Mucosa of descending colon (tissue), 3 donors: ENCODE data around the gene ANKS1B. TPM values are rescaled to one million over a fixed set of nuclear protein-coding genes. Genes with fewer than 3 reads are reported as not detected.

Source experiments
- ATAC-seq: fragments of 200-7000 bp; cut with Tn5 transposase; one replicate; pipeline ENCODE4 v1.9.1; 2020; ENCODE audit warnings: mild to moderate bottlenecking, moderate library complexity
- DNase-seq, 3 donors: peaks; one replicate each; pipeline ENCODE4 v3.0.0-alpha.2; 2020
- H3K36me3 ChIP-seq: fragments of 200-600 bp; one replicate; pipeline ENCODE4 v1.8.0; 2021; ENCODE audit warnings: low read depth, mild to moderate bottlenecking
- H3K4me1 ChIP-seq: fragments of 200-600 bp; one replicate; pipeline ENCODE4 v1.8.0; 2021; ENCODE audit warnings: low read depth, mild to moderate bottlenecking
- H3K4me3 ChIP-seq: fragments of 200-600 bp; one replicate; pipeline ENCODE4 v1.8.0; 2021; ENCODE audit warnings: mild to moderate bottlenecking
- H3K9me3 ChIP-seq: fragments of 200-600 bp; one replicate; pipeline ENCODE4 v1.8.0; 2021; ENCODE audit warnings: mild to moderate bottlenecking
- intact Hi-C, 2 donors: fragments of 100-400 bp; cut with DNase I in 1 of 2; cut with micrococcal nuclease in 1 of 2; formaldehyde crosslinking; loops; one replicate each; pipeline versions ENCODE4 v1.11.0 to v1.11.1; 2022; cut with DNase I, micrococcal nuclease
- total RNA-seq, 3 donors: library from RNA; stranded (reverse); fragmentation: NEBNext Ultra II Directional in 2 of 3; extraction: Animal tissue kit (Norgen Biotek cat#: 25700) in 2 of 3; gene quantifications; one replicate each; pipeline versions ENCODE4 v1.2.1 to v1.2.4, GENCODE V29; 2021 to 2023
- TF ChIP-seq, protein P1 (sequence below): fragments of 200-600 bp; IDR thresholded peaks from one replicate; pipeline ENCODE4 v1.8.0; 2022; ENCODE audit warnings: antibody characterized with exemption, mild to moderate bottlenecking
- donor health status: DM: no; HTN: no; CAD: no; lungs with moderate emphysema.
- donor health status: DM: no; HTN: no; CAD: no.
- donor health status: DM: no; HTN: yes; CAD: no.

The ANKS1B gene
- total RNA-seq, 3 donors from 2014 or later, result 1.1 to 22.2 (median 2.3) TPM

DNA sequence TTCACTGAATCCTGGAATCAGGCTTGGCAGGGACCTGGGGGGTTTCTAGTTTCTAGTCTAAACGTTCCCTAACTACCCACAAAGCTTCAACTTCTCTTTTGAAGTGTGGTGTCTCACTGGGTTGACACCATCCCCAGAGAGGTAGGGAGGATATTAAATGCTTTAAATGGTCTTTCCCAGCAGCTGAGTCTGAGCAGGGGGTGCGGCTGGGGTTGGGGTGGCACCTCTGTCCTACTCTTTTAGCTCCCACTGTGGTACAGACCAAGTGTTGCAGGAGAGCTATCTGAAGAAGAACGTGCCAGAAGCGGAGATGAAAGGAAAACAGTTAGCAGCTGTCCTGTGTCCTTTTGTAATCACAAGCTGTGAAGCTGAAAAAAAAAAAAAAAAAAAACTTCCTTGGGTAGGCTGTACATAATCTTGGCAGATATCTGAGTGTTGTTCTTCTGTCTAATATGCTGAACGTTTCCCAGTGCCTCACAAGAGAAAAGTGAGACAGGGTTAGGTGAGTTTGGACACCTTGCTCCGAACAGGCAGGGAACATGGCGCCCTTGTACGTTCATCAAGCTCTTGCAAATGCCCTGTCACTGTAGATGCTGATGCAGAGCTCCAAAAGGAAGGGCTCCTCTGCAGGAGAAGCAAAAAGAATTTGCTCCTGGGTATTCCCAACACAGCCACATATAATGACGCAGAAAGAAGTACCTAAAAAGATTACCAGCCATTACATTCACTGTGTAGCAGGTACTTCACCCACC, 892.5 kb downstream of the ANKS1B start:
- ATAC-seq (no peak), DNase-seq (no peak)
- Histone ChIP-seq H3K4me1 (no peaks in the 10 kb centered on the region), H3K4me3 (no peak overlapping the region), H3K9me3 (no peaks in the 10 kb centered on the region), H3K36me3 (no peaks in the 10 kb centered on the region)
- TF ChIP-seq, protein P1, sequence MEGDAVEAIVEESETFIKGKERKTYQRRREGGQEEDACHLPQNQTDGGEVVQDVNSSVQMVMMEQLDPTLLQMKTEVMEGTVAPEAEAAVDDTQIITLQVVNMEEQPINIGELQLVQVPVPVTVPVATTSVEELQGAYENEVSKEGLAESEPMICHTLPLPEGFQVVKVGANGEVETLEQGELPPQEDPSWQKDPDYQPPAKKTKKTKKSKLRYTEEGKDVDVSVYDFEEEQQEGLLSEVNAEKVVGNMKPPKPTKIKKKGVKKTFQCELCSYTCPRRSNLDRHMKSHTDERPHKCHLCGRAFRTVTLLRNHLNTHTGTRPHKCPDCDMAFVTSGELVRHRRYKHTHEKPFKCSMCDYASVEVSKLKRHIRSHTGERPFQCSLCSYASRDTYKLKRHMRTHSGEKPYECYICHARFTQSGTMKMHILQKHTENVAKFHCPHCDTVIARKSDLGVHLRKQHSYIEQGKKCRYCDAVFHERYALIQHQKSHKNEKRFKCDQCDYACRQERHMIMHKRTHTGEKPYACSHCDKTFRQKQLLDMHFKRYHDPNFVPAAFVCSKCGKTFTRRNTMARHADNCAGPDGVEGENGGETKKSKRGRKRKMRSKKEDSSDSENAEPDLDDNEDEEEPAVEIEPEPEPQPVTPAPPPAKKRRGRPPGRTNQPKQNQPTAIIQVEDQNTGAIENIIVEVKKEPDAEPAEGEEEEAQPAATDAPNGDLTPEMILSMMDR, result no peak
- intact Hi-C loops, result no loop called here

- no peak for DNase-seq
- ATAC-seq, result no peak
- intact Hi-C loops, result no loop called here
These were observed 897.5 kb downstream of the ANKS1B start for GRCh38 chr12:99087278-99087677.

DNA sequence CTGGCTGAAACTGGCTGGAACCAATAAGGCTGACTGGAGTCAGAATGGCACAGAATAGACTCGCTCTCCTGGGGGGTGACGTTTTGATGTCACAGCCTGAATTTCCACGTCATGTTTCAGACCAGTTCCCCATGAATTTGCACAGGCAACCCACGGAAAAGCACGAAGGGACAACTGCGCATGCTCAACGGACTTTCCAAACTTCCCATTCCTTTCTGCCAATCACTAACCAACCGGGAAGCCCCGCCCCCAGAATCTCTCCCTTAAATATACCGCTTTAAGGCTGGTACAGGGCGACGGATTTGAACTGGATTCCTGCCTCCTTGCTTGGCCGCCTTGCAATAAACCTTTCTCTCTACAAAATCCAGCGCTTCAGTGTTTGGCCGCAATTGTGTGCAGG, 904.9 kb downstream of the ANKS1B start:
- H3K4me1 ChIP-seq, result no peaks in the 10 kb centered on the region
- H3K9me3 ChIP-seq, result no peaks in the 10 kb centered on the region
- no peak overlapping the region for H3K4me3 ChIP-seq
- no peak for DNase-seq
- ATAC-seq, result no peak
- intact Hi-C loops, result no loop called here
- H3K36me3 ChIP-seq, result no peaks in the 10 kb centered on the region
- TF ChIP-seq, protein P1, result no peak

More at GRCh38 chr12:99087278-99087677, 897.5 kb downstream of the ANKS1B start:
- TF ChIP-seq, protein P1, result no peak
- Histone ChIP-seq H3K36me3 (no peaks in the 10 kb centered on the region), H3K4me3 (no peak overlapping the region), H3K4me1 (no peaks in the 10 kb centered on the region), H3K9me3 (no peaks in the 10 kb centered on the region)

DNA sequence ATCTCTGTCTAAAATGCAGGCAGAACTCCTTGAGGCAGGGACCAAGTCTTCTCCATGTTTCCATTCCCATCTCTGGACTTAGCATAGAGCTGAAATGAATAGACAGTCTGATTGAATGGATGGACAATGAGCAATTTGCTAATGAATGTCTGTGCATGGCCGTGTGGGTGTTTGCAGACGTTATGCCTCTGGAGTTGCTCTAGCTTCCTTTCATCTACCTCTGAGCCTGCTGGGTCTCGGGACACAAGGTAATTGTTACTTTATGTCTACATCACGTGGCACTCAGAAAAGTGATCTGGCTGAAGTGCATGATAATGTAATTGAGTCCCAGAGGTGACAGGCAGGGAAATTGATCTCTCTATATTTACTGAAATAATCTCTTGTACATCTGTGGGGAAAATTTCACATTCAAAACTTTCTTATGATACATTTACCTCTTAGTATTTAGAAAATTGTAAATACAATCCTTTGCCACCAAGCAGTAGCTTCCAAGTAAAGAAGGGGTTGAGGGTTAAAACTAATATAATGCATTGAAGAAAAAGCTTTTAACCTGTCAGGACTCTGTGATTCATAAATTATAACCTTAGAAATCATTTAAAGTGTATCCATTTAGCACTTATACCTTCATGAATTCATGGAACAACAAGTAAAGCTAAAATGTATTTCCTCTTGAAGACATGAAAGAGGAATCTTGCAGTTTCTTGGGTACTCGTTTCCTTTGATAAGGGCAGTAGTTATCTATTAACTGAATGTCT, 915.6 kb downstream of the ANKS1B start:
- Histone ChIP-seq H3K4me1 (no peaks in the 10 kb centered on the region), H3K4me3 (no peak overlapping the region), H3K9me3 (no peaks in the 10 kb centered on the region), H3K36me3 (no peaks in the 10 kb centered on the region)
- intact Hi-C loops, result no loop called here
- ATAC-seq (no peak), DNase-seq (no peak)
- TF ChIP-seq, protein P1, result no peak

GRCh38 chr12:99067171-99067785, 917.5 kb downstream of the ANKS1B start:
- ATAC-seq (no peak), DNase-seq (no peak)
- H3K4me1 ChIP-seq, result no peaks in the 10 kb centered on the region
- H3K9me3 ChIP-seq, result no peaks in the 10 kb centered on the region
- TF ChIP-seq, protein P1, result no peak
- H3K4me3 ChIP-seq, result no peak overlapping the region
- H3K36me3 ChIP-seq, result no peaks in the 10 kb centered on the region
- intact Hi-C loops, result no loop called here
